ENCODE measurements around the gene NAIF1. TPM values are rescaled to one million over a fixed set of nuclear protein-coding genes. Genes with fewer than 3 reads are reported as not detected.

The NAIF1 gene, protein sequence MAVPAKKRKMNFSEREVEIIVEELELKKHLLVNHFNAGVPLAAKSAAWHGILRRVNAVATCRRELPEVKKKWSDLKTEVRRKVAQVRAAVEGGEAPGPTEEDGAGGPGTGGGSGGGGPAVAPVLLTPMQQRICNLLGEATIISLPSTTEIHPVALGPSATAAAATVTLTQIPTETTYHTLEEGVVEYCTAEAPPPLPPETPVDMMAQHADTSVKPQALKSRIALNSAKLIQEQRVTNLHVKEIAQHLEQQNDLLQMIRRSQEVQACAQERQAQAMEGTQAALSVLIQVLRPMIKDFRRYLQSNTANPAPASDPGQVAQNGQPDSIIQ
- 4.3 to 8.2 TPM (median 7.0 TPM) in 5 replicates for total RNA-seq (2022; extraction: Qiagen RNA extraction; ENCODE audit: low read depth)

DNA sequence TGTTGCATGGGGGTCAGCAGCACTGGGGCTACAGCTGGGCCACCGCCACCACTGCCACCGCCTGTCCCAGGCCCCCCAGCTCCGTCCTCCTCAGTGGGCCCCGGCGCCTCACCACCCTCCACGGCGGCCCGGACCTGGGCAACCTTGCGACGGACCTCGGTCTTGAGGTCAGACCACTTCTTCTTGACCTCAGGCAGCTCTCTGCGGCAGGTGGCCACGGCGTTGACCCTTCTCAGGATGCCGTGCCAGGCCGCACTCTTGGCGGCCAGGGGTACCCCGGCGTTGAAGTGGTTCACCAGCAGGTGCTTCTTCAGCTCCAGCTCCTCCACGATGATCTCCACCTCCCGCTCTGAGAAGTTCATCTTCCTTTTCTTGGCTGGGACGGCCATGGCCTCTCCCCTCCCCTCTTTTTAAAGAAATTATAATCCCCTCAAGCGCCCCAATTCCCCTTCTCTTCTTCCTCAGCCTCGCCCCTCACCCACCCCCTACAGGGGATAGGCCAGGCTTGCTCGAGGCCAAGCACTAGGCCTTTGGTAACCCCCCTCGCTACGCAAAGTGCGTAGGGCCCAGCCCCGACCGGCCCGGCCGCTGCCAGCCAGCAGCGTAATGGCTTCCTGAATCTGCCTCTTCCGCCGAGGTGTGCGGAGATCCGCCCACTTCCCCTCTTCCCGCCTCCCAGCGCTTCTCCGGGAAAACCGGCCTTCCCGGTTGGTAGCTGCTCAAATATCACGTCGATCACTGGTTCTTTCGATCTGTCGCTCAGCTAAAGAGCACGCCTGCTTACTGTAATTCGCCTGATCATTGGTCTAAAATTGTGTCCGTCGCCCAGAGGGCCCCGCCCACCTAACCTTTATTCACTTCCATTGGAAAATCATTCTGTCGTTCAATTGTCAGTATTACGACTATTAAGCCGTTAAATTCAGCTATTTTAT lies at the start of gene NAIF1:
NAIF1 (minus strand) TSS at position 608 of the 932 bp plus-strand sequence; CDS start at position 389, 219 bp downstream.

GRCh38 chr9:128067645-128068385 lies 695 bp upstream of the NAIF1 start, which contains the start of gene SLC25A25:
SLC25A25 (plus strand) TSS chr9:128068232; CDS start chr9:128068320, 88 bp downstream.

Other genes starting within 250 kb of the NAIF1 start
- gene ENG, start 212.7 kb downstream of the NAIF1 start, total RNA-seq (2022; extraction: Qiagen RNA extraction; ENCODE audit: low read depth) = 0.09 to 0.34 TPM (median 0.14 TPM) in 5 replicates
- gene AK1, start 189.6 kb downstream of the NAIF1 start, total RNA-seq (2022; extraction: Qiagen RNA extraction; ENCODE audit: low read depth) = 41.4 to 79.4 TPM (median 65.1 TPM) in 5 replicates
- gene ST6GALNAC6, start 167.7 kb downstream of the NAIF1 start, total RNA-seq (2022; extraction: Qiagen RNA extraction; ENCODE audit: low read depth) = 21.8 to 27.1 TPM (median 24.2 TPM) in 5 replicates
- 17.1 to 25.6 TPM (median 20.9 TPM) in 5 replicates for gene ST6GALNAC4, start 150.3 kb downstream of the NAIF1 start, total RNA-seq (2022; extraction: Qiagen RNA extraction; ENCODE audit: low read depth)
- 2.0 to 2.6 TPM (median 2.1 TPM) in 5 replicates for gene PIP5KL1, start 136.5 kb downstream of the NAIF1 start, total RNA-seq (2022; extraction: Qiagen RNA extraction; ENCODE audit: low read depth)
- gene DPM2, start 129.5 kb downstream of the NAIF1 start, total RNA-seq (2022; extraction: Qiagen RNA extraction; ENCODE audit: low read depth) = 40.9 to 50.0 TPM (median 44.0 TPM) in 5 replicates
- 68.8 to 103 TPM (median 83.0 TPM) in 5 replicates for gene EEIG1, start 86.3 kb downstream of the NAIF1 start, total RNA-seq (2022; extraction: Qiagen RNA extraction; ENCODE audit: low read depth)
- 8.0 to 10.0 TPM (median 8.7 TPM) in 5 replicates for gene SLC25A25, start 912 bp upstream of the NAIF1 start, total RNA-seq (2022; extraction: Qiagen RNA extraction; ENCODE audit: low read depth)
- gene PTGES2, start 60.4 kb upstream of the NAIF1 start, total RNA-seq (2022; extraction: Qiagen RNA extraction; ENCODE audit: low read depth) = 77.0 to 110 TPM (median 89.7 TPM) in 5 replicates
- 2.2 to 6.1 TPM (median 3.3 TPM) in 5 replicates for gene LCN2, start 82.1 kb upstream of the NAIF1 start, total RNA-seq (2022; extraction: Qiagen RNA extraction; ENCODE audit: low read depth)
- gene BBLN, start 92.9 kb upstream of the NAIF1 start, total RNA-seq (2022; extraction: Qiagen RNA extraction; ENCODE audit: low read depth) = 35.7 to 64.3 TPM (median 54.3 TPM) in 5 replicates
- 73.1 to 102 TPM (median 85.4 TPM) in 5 replicates for gene CIZ1, start 124.3 kb upstream of the NAIF1 start, total RNA-seq (2022; extraction: Qiagen RNA extraction; ENCODE audit: low read depth)
- gene DNM1, start 136.1 kb upstream of the NAIF1 start, total RNA-seq (2022; extraction: Qiagen RNA extraction; ENCODE audit: low read depth) = 81.5 to 103 TPM (median 88.2 TPM) in 5 replicates
- 43.4 to 51.4 TPM (median 49.5 TPM) in 5 replicates for gene GOLGA2, start 208.7 kb upstream of the NAIF1 start, total RNA-seq (2022; extraction: Qiagen RNA extraction; ENCODE audit: low read depth)
- 42.5 to 48.0 TPM (median 43.5 TPM) in 5 replicates for gene SWI5, start 209.0 kb upstream of the NAIF1 start, total RNA-seq (2022; extraction: Qiagen RNA extraction; ENCODE audit: low read depth)

All from A549 treated with DMSO at 1 μM for 4 hours (cell line).